IMR-90 (cell line): ENCODE data around the gene TSPAN19.

ENCODE experiments used
- CEBPB ChIP-seq: IDR thresholded peaks from 2 replicates; pipeline ENCODE4 v1.6.1; 2012; ENCODE audit warnings: low read depth, low read length, improper control_type of control experiment
- CTCF ChIP-seq: conservative IDR thresholded peaks from 2 replicates; pipeline ENCODE4 v1.5.1; 2012; ENCODE audit warnings: mild to moderate bottlenecking, low read depth, low read length, improper control_type of control experiment
- POLR2A ChIP-seq: IDR thresholded peaks from 2 replicates; pipeline ENCODE4 v1.6.1; 2012; ENCODE audit warnings: mild to moderate bottlenecking, low read depth, low read length

- TF ChIP-seq CTCF (no peak), CEBPB (no peak), POLR2A (no peak)
These were observed 36.7 kb upstream of the TSPAN19 start for GRCh38 chr12:85072826-85073225.
